Left ventricle myocardium inferior (tissue), 1 donor: Measurements from ENCODE around the gene PKDCC. TPM values are rescaled to one million over a fixed set of nuclear protein-coding genes. Genes with fewer than 3 reads are reported as not detected.
A peak's percentile ranks its signal among the peaks of the same experiment; 100 is the strongest.

Experiments
- DNase-seq: peaks from one replicate; pipeline ENCODE4 v3.0.0-alpha.2; 2020
- H3K27ac ChIP-seq: fragments of 200-600 bp; replicated peaks from 2 replicates; pipeline ENCODE4 v1.8.0; 2021
- H3K27me3 ChIP-seq: fragments of 200-600 bp; 2 replicates; pipeline ENCODE4 v1.8.0; 2021; ENCODE audit warnings: low read depth
- H3K36me3 ChIP-seq: fragments of 200-600 bp; 2 replicates; pipeline ENCODE4 v1.8.0; 2021
- H3K4me1 ChIP-seq: fragments of 200-600 bp; 2 replicates; pipeline ENCODE4 v1.8.0; 2021
- H3K4me3 ChIP-seq: fragments of 200-600 bp; 2 replicates; pipeline ENCODE4 v1.8.0; 2021; ENCODE audit warnings: mild to moderate bottlenecking, moderate library complexity
- H3K9me3 ChIP-seq: fragments of 200-600 bp; replicated peaks from 2 replicates; pipeline ENCODE4 v1.8.0; 2021
- intact Hi-C: fragments of 100-400 bp; cut with micrococcal nuclease; formaldehyde crosslinking; loops from one replicate; pipeline ENCODE4 v1.11.0; 2022
- total RNA-seq: library from RNA; stranded (reverse); fragmentation: NEBNext Ultra II Directional; extraction: Animal tissue kit (Norgen Biotek cat#: 25700); gene quantifications from one replicate; pipeline ENCODE4 v1.2.1, GENCODE V29; 2021
- TF ChIP-seq, protein P1 (sequence below): fragments of 200-600 bp; IDR thresholded peaks from 2 replicates; pipeline ENCODE4 v1.8.0; 2021; ENCODE audit warnings: antibody characterized with exemption, mild to moderate bottlenecking, borderline replicate concordance
- donor health status: DM: no; HTN: yes; CAD: no; lungs with severe emphysema.

The PKDCC gene
- total RNA-seq, 1 donor from 2014 or later, result 88.7 TPM

GRCh38 chr2:42092084-42092996, 44.5 kb downstream of the PKDCC start:
- no peaks in the 10 kb centered on the region for H3K36me3 ChIP-seq
- H3K4me3 ChIP-seq, result no peak overlapping the region
- intact Hi-C loops, result loop anchor here (10.0 kb wide), 2 partner anchors 142 to 242 kb away; no protein-coding TSS in a partner anchor
- TF ChIP-seq, protein P1, sequence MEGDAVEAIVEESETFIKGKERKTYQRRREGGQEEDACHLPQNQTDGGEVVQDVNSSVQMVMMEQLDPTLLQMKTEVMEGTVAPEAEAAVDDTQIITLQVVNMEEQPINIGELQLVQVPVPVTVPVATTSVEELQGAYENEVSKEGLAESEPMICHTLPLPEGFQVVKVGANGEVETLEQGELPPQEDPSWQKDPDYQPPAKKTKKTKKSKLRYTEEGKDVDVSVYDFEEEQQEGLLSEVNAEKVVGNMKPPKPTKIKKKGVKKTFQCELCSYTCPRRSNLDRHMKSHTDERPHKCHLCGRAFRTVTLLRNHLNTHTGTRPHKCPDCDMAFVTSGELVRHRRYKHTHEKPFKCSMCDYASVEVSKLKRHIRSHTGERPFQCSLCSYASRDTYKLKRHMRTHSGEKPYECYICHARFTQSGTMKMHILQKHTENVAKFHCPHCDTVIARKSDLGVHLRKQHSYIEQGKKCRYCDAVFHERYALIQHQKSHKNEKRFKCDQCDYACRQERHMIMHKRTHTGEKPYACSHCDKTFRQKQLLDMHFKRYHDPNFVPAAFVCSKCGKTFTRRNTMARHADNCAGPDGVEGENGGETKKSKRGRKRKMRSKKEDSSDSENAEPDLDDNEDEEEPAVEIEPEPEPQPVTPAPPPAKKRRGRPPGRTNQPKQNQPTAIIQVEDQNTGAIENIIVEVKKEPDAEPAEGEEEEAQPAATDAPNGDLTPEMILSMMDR, result no peak
- no peaks in the 10 kb centered on the region for H3K27me3 ChIP-seq
- H3K27ac ChIP-seq, result no peak overlapping the region
- no peak for DNase-seq
- H3K4me1 ChIP-seq, result peaks cover 4% of the 10 kb centered on the region
- H3K9me3 ChIP-seq, result no peaks in the 10 kb centered on the region

GRCh38 chr2:42094114-42094513, 46.3 kb downstream of the PKDCC start:
- Histone ChIP-seq H3K4me1 (peaks cover 12% of the 10 kb centered on the region), H3K4me3 (no peak overlapping the region), H3K36me3 (no peaks in the 10 kb centered on the region), H3K9me3 (no peaks in the 10 kb centered on the region), H3K27me3 (no peaks in the 10 kb centered on the region), H3K27ac (no peak overlapping the region)
- TF ChIP-seq, protein P1, result no peak
- DNase-seq, result no peak
- intact Hi-C loops, result loop anchor here (10.0 kb wide), 2 partner anchors 141 to 241 kb away; no protein-coding TSS in a partner anchor

DNA sequence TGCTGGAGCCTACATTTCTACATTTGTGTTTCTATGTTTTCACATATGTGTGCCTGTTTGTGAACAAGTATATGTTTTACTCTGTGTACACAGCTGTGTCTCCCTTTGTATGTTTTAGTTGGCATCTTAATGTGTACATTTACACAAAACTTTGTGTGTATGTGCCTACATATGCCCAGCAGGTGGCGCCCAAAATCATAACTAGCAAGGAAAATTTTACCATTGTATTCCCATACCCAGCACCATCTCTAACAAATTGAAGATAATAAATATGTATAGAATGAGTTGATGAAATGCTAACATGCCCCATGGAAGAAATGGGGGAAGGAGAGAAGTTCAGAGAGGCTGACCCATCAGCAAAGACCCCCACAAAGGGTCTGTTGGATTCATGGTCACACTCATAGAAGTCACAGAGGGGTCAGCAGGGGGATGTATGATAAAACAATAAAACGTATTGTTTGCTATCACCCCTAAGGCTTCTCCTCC, 48.1 kb downstream of the PKDCC start:
- Histone ChIP-seq H3K4me1 (peaks cover 21% of the 10 kb centered on the region), H3K36me3 (no peaks in the 10 kb centered on the region), H3K4me3 (no peak overlapping the region), H3K27me3 (no peaks in the 10 kb centered on the region), H3K9me3 (peaks cover 11% of the 10 kb centered on the region), H3K27ac (no peak overlapping the region)
- DNase-seq, result peak; percentile 70
- intact Hi-C loops, result loop anchor here (10.0 kb wide), 2 partner anchors 139 to 239 kb away; no protein-coding TSS in a partner anchor
- TF ChIP-seq, protein P1, result peak; percentile 89

DNA sequence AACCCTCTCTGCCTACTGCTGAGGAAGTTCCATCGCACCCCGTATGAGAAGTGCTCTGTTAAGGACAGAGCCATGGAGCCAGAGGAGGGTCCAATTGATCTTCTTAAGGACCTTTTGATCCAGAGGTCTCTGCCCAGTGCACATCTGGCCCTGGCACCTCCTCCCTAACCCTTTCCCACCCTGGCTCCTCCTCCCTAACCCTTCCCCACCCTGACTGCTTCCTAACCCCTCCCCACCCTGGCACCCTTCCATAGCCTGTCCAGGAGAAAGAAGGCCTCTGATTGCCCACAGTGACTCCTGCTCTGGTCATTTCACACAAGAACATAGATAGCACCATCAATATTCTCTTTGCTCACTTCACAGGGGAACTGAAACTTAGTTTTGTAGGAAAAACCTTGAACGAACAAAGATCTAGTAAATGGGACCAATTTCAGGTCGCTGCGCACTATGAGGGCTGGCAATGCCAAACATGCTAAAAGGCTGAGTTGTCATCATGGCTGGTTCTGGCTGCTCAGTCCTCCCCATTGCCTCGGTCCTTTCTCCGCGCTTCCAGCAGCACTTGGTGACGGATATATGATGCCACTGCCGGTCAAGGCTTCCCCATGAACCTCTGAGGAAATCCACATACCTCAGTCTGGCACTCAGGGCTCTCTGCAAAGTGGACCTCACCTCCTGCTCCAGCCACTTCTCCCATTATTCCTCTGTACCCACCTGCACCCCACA, 49.2 kb downstream of the PKDCC start:
- intact Hi-C loops, result loop anchor here (10.0 kb wide), 2 partner anchors 138 to 238 kb away; no protein-coding TSS in a partner anchor
- no peak for DNase-seq
- H3K27me3 ChIP-seq, result no peaks in the 10 kb centered on the region
- TF ChIP-seq, protein P1, result no peak
- H3K27ac ChIP-seq, result no peak overlapping the region
- H3K9me3 ChIP-seq, result peaks cover 11% of the 10 kb centered on the region
- H3K36me3 ChIP-seq, result no peaks in the 10 kb centered on the region
- H3K4me1 ChIP-seq, result peaks cover 32% of the 10 kb centered on the region
- H3K4me3 ChIP-seq, result no peak overlapping the region
